HG03139 (cell line): ENCODE results near the gene WNT5B.

Experiments
- ATAC-seq: cut with Tn5 transposase; IDR thresholded peaks from one replicate; pipeline ENCODE4 v1.9.1; 2021; ENCODE audit not compliant: unreplicated experiment

WNT5B gene

GRCh38 chr12:1650260-1650977 lies 21.4 kb downstream of the WNT5B start:
- ATAC-seq, result no peak

GRCh38 chr12:1650978-1651361 lies 21.9 kb downstream of the WNT5B start:
- ATAC-seq, result no peak

GRCh38 chr12:1651946-1652345 lies 22.9 kb downstream of the WNT5B start:
- no peak for ATAC-seq

GRCh38 chr12:1655225-1655788 lies 26.3 kb downstream of the WNT5B start:
- ATAC-seq, result no peak

GRCh38 chr12:1656902-1657301 lies 27.9 kb downstream of the WNT5B start:
- ATAC-seq, result no peak

- ATAC-seq, result no peak
Measured at GRCh38 chr12:1657688-1658087, 28.7 kb downstream of the WNT5B start.

GRCh38 chr12:1660304-1661187 lies 31.5 kb downstream of the WNT5B start:
- ATAC-seq, result no peak

GRCh38 chr12:1661553-1662335 lies 32.7 kb downstream of the WNT5B start:
- ATAC-seq, result no peak

- no peak for ATAC-seq
Measured at GRCh38 chr12:1662761-1663439, 33.9 kb downstream of the WNT5B start.

- ATAC-seq, result no peak
Measured at GRCh38 chr12:1663440-1664132, 34.6 kb downstream of the WNT5B start.

GRCh38 chr12:1665366-1665765 lies 36.3 kb downstream of the WNT5B start:
- ATAC-seq, result no peak

- no peak for ATAC-seq
Measured at GRCh38 chr12:1666215-1666614, 37.2 kb downstream of the WNT5B start.

GRCh38 chr12:1666685-1667162 lies 37.7 kb downstream of the WNT5B start:
- ATAC-seq, result no peak

- ATAC-seq, result no peak
Measured at GRCh38 chr12:1668833-1669543, 40.0 kb downstream of the WNT5B start.

GRCh38 chr12:1670358-1671268 lies 41.6 kb downstream of the WNT5B start:
- no peak for ATAC-seq

- ATAC-seq, result no peak
Measured at GRCh38 chr12:1676043-1676442, 47.0 kb downstream of the WNT5B start.

- no peak for ATAC-seq
Measured at GRCh38 chr12:1680804-1681492, 51.9 kb downstream of the WNT5B start.

GRCh38 chr12:1681493-1681807 lies 52.4 kb downstream of the WNT5B start:
- no peak for ATAC-seq
